ENCODE results near the gene ETF1.

The ETF1 gene

DNA sequence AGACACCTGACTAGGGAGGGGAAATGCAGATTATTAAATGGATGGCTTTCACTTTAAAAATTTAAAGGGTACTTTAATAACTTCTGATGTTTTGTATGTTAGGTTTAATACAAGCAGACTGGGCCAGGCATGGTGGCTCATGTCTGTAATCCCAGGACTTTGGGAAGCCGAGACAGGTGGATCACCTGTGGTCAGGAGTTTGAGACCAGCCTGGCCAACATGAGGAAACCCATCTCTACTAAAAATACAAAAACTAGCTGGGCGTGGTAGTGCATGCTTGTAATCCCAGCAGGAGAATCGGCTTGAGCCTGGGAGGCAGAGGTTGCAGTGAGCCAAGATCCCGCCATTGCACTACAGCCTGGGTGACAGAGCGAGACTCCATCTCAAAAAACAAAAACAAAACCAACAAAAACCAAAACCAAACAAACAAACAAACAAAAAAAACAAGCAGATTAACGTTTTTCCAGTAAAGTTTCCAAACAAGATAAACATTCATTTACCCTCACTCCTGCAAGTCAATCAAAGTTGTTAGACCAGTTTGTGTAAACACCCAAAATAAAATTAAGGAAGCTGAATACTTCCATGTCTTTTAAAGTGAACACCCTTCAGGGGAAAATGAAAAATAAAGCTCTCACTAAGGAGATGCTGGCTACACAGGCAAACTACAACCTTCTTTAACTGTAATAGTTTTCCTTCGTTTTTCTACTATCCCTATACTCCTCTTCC is 14.1 kb downstream of the ETF1 start:
- Histone ChIP-seq H3K4me3 (no peak overlapping the region), H3K27ac (no peak overlapping the region)
- TF ChIP-seq, protein P1, sequence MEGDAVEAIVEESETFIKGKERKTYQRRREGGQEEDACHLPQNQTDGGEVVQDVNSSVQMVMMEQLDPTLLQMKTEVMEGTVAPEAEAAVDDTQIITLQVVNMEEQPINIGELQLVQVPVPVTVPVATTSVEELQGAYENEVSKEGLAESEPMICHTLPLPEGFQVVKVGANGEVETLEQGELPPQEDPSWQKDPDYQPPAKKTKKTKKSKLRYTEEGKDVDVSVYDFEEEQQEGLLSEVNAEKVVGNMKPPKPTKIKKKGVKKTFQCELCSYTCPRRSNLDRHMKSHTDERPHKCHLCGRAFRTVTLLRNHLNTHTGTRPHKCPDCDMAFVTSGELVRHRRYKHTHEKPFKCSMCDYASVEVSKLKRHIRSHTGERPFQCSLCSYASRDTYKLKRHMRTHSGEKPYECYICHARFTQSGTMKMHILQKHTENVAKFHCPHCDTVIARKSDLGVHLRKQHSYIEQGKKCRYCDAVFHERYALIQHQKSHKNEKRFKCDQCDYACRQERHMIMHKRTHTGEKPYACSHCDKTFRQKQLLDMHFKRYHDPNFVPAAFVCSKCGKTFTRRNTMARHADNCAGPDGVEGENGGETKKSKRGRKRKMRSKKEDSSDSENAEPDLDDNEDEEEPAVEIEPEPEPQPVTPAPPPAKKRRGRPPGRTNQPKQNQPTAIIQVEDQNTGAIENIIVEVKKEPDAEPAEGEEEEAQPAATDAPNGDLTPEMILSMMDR (IDR thresholded peaks at IDR 0.05), result no peak
- no peak for DNase-seq (ENCODE audit: low spot score)

DNA sequence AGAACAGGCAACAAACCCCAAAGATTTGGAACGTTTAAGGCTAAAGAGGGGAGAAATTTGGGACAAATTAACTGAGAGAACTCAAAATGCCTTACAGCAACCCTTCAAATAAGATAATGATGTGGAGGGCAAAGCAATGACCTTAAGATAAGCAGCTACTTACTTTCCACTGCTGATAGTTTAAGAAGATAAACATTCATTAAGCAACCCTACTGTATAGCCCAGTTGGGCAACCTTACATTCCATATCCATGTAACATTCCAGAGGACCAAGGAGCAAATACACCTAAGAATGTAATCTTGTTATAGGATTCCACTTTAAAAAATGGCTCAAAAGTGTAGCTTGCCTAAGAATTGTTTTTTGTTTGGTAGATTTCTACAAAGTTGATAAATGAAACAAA is 14.8 kb downstream of the ETF1 start:
- TF ChIP-seq, protein P1 (IDR thresholded peaks at IDR 0.05), result no peak
- H3K27ac ChIP-seq, result no peak overlapping the region
- H3K4me3 ChIP-seq, result no peak overlapping the region
- no peak for DNase-seq (ENCODE audit: low spot score)

DNA sequence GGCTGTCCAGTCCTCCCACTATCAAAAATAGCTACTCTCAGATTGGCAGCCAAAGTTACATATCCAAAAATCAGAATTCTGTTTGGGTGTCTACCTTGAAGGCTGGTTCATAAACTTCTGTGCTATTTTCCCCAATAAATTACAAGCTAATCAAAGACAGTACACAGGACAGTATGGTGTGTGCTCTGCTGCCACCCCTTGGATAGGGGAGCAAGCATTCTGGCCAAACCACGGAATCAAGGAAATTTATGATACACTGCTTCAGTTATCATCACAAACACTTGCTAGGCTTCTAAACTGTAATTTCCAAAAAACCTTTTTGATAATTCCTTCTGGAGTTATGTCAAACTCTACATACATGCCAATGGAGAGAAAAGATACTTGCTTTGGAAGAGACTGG is 15.9 kb downstream of the ETF1 start:
- DNase-seq (ENCODE audit: low spot score), result no peak
- no peak overlapping the region for H3K4me3 ChIP-seq
- no peak overlapping the region for H3K27ac ChIP-seq
- TF ChIP-seq, protein P1 (IDR thresholded peaks at IDR 0.05), result no peak

DNA sequence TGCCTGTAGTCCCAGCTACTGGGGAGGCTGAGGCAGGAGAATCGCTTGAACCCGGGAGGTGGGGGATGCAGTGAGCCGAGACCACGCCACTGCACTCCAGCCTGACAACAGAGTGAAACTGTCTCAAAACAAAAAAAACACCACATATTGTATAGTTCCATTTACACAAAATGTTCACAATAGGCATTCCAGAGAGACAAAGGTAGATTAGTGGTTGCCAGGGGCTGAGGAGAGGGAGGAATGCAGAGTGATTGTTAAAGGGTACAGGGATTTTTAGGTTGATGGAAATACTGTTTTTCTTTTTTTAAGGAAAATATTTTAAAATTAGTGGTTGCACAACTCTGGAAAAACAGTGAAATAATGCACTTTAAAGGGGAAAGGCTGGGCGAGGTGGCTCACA is 19.6 kb downstream of the ETF1 start:
- TF ChIP-seq, protein P1 (IDR thresholded peaks at IDR 0.05), result no peak
- Histone ChIP-seq H3K27ac (no peak overlapping the region), H3K4me3 (no peak overlapping the region)
- no peak for DNase-seq (ENCODE audit: low spot score)

DNA sequence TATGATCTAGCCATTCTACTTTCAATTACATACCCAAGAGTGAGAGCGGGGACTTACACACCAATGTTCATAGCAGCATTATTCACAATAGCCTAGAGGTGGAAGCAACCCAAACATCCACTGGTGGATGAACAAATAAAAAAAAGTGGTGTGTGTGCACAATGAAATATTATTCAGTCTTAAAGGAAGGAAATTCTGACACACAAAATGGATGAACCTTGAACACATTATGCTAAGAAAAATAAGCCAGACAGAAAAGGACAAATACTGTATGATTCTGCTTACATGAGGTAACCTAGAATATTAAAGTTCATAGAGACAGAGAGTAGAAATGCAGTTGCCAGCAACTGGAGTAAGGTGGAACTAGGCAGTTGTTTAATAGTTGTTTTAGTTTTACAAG is 22.1 kb downstream of the ETF1 start:
- no peak overlapping the region for H3K4me3 ChIP-seq
- no peak for DNase-seq (ENCODE audit: low spot score)
- TF ChIP-seq, protein P1 (IDR thresholded peaks at IDR 0.05), result no peak
- H3K27ac ChIP-seq, result no peak overlapping the region

DNA sequence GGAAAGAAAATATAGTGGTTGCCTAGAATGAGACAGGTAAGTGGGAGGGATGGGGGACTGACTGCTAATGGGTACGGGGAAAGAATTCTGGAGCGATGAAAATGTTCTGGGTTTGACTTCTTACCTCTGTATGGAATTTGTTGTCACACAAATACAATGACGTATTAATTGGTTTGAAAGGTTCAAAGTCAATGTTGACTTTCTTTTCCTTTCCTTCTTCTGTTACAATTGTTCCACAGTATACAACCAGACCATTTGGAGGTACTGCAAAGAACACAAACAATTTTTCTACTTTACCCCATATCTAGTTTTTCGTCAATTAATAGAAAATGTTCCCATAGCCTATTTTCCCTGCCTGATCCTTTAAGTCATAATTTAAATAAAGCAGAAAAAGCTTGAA is 25.6 kb downstream of the ETF1 start:
- H3K4me3 ChIP-seq, result no peak overlapping the region
- DNase-seq (ENCODE audit: low spot score), result no peak
- H3K27ac ChIP-seq, result no peak overlapping the region
- TF ChIP-seq, protein P1 (IDR thresholded peaks at IDR 0.05), result no peak

DNA sequence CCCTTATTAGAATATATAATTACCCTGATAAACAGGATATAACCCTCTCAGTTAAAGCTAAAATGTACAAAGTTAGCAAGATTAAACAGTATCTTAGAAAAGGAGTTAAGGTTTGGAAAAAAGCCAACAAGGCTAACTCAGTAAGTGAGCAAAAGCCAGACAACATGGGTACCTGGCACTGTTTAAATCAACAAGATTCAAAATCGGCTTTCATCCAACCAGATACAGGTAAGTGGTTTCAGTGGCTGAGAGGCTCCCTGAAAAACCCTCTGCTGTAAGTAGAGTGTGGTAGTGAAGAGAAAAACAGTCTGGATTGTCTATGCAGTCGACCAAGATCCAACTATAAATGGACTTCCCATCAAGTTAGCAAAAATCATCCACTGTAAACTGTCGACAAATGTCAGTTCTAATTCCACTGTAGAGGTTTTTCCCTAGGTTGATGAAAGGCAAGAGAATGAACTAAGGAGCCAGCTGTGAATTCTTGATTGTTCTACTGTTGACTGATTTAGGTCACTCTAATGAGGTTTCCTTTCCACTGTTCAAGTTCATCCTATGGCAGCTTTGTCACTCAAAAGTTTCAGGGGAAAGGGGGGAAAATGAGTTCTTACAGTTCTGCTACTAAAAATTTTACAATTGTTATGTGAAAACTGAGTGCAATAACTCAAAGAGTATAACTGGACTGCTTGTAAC is 27.3 kb downstream of the ETF1 start:
- no peak for DNase-seq (ENCODE audit: low spot score)
- no peak overlapping the region for H3K27ac ChIP-seq
- TF ChIP-seq, protein P1 (IDR thresholded peaks at IDR 0.05), result no peak
- no peak overlapping the region for H3K4me3 ChIP-seq
